Stimulated activated CD8-positive, alpha-beta memory T cell treated with anti-CD3 and anti-CD28 coated beads, Interleukin-15, amount 100 ng/mL, for 1 hour (primary cell): ENCODE measurements around the gene TGFBR2.

ENCODE experiments used
- DNase-seq: peaks from one replicate; pipeline ENCODE4 v3.0.0-alpha.2; 2020; ENCODE audit warnings: low read depth

The TGFBR2 gene

GRCh38 chr3:30637310-30638219, 31.2 kb downstream of the TGFBR2 start:
- no peak for DNase-seq

GRCh38 chr3:30638685-30639412, 32.4 kb downstream of the TGFBR2 start:
- DNase-seq = no peak

DNA sequence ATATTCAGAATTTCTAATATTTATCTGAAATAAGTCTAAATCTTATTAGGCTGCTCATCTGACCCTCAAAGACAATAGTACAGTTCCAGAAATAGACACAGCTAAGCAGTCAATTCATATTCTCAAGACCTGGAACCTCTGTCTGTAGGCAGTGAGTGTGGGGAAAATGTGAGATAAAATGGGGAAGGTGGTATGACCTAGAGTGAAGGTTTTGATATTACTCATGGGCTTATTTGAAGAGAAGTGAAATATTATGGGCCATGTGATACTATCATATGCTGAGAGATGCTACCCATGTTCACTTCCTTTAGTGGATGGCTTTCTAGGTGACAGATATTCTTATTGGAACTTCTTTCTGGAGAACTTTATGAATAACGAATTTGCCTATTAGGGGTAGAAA, 33.5 kb downstream of the TGFBR2 start:
- no peak for DNase-seq

DNA sequence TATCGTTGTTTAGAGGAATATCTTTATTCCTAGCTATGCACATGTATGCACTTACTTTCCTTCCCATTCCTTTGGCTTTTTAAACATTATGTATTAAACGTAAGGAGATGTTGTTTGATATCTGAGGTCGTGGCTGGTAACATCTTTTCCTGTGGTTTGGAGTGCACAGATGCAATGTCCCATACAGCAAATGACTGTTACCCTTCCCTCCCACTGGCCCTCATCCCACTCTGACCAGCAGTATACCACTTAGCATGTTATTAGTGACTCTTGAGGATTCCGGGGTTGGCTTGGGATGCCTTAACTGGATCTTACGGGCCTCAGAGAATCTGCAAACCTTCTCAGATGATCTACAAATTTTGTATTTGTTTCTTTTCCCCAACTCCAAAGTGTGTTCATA, 34.5 kb downstream of the TGFBR2 start:
- DNase-seq = no peak

GRCh38 chr3:30641416-30642251, 35.2 kb downstream of the TGFBR2 start:
- DNase-seq = no peak

- no peak for DNase-seq
Observed at GRCh38 chr3:30642849-30643361, 36.5 kb downstream of the TGFBR2 start.

GRCh38 chr3:30643763-30644462, 37.5 kb downstream of the TGFBR2 start:
- no peak for DNase-seq

GRCh38 chr3:30644615-30645014, 38.2 kb downstream of the TGFBR2 start:
- no peak for DNase-seq

- DNase-seq = no peak
Observed at GRCh38 chr3:30645077-30645476, 38.7 kb downstream of the TGFBR2 start.

- no peak for DNase-seq
Observed at GRCh38 chr3:30646181-30646876, 39.9 kb downstream of the TGFBR2 start.

DNA sequence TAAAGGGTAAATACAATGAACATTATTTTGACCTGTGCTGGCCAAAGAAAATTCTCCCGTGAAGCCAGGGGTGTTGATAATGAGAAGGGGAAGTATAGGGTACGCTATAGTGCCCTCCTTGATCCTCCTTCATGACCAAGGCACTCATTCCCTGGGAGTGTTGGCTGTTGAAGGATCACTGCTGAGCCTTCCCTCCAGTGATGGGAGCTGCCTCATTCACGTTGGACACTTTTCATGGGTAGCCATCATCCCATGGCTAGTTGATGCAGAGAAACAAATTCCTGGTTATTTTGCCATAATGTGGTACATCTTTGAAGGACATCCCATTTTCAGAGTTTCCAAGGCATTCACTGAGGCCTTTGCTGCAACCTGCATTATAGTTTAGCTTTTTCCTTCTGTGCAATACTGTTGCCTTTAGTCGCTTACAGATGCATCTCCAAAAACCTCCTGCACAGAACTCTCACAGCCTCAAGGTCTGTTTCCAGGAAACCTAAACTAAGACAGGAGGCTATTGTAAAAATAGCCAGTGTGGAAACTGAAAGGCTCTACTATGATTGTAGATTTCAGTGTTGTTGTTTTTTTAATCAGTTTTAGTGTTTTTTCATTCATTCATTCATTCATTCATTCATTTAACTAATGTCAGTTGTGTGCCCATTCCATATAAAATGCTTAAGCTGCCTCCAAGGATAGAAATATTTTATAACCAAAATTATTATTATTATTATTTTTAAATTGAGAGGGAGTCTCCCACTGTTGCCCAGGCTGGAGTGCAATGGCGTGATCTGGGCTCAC, 40.8 kb downstream of the TGFBR2 start:
- no peak for DNase-seq

- no peak for DNase-seq
Observed at GRCh38 chr3:30648670-30649357, 42.4 kb downstream of the TGFBR2 start.

DNA sequence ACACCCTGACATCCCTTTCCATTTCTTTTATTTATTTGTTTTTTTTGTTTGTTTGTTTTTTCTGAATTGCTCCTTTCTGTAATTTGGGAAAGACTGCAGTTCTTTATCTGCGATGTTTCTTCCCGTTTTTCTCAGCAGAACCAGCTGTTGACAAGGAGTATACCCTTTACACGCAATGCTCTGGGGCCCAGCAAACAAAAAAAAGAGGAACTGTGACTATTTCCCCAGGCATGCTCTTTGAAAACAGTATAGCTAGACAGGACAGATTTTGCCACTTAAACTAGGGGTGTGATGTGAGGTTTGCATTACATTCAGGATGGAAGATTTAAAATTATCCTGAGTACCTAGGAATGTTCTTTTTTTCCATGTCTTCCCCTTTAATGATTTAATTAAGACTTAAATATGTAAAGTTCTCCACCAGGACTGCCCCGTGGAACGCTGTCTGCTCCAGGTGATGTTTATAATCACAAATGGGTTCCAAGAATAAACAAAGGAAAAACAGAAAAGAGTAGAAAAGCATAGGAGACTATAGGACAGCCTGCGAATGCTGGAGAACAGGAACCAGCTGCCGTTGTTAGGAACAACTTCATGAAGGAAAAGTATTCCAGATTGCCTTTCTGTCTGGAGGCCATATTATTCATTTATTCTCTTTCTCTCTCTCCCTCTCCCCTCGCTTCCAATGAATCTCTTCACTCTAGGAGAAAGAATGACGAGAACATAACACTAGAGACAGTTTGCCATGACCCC, 43.3 kb downstream of the TGFBR2 start:
- DNase-seq = no peak

DNA sequence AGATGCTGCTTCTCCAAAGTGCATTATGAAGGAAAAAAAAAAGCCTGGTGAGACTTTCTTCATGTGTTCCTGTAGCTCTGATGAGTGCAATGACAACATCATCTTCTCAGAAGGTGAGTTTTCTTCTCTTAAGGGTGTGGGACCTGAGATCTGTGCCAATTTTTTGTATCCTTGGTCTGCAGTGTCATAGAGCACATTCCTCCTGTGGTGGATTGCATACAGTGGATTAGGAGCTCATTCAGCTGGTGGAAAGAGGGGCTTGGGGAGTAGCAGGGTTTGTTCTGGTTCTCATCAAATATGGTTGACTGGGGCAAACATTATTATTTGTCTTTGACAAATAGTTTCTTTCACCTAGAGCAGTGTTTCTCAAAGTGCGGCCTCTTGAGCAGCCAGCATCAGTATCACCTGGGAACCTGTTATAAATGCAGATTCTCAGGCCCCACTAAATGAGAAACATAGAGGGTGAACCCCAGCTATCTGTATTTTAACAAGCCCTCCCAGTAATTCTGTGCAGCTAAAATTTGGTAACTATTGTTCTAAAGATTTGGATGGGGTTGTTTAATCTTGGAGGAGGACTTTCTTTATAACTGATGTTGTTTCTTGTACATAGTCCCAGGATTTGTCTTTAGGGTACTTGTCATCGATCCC, 44.1 kb downstream of the TGFBR2 start:
- no peak for DNase-seq

GRCh38 chr3:30654269-30654668, 47.9 kb downstream of the TGFBR2 start:
- no peak for DNase-seq

DNA sequence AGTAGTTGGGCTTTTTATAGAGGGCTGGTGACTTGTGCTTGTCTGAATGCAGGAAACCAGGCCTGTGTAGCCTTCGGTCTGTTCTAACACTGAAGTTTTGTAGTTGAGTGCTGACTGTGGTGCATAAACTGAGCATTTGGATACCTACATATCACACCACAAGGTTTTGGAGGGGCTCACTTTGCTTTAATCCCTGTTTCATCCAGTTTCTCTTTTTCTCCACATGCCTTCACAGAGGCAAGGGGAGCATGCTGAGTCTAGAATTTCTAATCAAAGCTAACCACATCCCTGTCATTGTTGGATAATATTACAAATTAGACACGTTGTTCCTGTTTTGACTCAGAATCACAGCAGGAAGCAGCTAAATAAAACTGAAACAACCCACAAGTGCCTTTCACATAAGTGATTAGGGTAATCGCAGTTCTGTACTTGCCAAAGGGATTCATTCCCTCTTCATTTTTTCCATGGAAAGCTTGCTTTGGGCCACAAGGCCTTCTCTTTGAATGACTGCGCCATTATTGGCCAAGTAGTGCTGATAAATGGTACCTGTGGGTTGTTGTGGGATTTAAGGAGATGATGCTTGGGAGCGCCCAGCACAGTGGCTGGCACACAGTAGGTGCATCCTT, 48.9 kb downstream of the TGFBR2 start:
- no peak for DNase-seq

DNA sequence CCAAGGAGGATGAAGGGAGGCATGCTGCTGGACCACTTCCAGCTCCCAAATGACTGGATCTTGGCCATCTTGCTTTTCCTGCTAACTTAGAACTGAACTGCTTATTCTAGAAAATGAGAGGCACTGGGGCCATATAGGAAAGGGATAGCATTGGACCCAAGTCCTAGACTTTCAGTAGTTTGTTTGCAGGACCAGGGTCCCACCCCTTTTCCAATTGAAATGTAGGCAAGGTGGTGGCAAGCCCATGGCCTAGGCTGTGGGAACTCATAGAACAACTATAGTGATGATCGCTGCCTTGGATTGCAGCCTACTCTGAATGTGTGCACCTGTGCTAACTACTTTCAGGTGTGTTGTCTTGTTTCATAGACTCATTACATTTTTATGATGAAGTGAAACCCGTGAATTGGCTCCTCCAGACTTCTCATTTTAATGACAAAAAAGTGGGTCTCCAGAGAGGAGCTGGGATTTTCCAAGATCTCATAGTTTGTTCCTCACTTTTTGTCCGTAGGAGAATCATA, 50.3 kb downstream of the TGFBR2 start:
- no peak for DNase-seq

DNA sequence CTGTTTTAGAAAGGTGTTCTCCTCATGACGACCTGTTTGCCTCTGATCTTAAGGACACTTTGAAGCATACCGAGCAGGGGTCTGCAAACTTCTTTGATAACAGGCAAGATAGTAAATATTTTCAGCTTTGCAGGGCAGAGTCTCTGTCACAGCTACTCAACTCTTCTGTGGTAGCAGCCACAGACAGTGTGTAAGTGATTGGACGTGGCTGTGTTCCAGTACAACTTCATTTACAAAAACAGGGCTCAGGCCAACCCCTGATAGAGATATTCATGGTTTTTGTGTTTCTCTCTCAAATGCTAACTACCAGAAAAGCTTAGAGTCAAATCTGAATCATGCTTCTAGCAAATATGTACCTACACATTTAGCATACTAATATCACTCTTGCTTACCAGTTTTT, 51.5 kb downstream of the TGFBR2 start:
- DNase-seq = no peak
